GM19025 (cell line): ENCODE measurements around the gene MAP3K3.

Experiments
- ATAC-seq: cut with Tn5 transposase; IDR thresholded peaks from one replicate; pipeline ENCODE4 v1.9.1; 2021; ENCODE audit warnings: mild to moderate bottlenecking, low read depth, moderate library complexity; ENCODE audit not compliant: unreplicated experiment

Gene MAP3K3

DNA sequence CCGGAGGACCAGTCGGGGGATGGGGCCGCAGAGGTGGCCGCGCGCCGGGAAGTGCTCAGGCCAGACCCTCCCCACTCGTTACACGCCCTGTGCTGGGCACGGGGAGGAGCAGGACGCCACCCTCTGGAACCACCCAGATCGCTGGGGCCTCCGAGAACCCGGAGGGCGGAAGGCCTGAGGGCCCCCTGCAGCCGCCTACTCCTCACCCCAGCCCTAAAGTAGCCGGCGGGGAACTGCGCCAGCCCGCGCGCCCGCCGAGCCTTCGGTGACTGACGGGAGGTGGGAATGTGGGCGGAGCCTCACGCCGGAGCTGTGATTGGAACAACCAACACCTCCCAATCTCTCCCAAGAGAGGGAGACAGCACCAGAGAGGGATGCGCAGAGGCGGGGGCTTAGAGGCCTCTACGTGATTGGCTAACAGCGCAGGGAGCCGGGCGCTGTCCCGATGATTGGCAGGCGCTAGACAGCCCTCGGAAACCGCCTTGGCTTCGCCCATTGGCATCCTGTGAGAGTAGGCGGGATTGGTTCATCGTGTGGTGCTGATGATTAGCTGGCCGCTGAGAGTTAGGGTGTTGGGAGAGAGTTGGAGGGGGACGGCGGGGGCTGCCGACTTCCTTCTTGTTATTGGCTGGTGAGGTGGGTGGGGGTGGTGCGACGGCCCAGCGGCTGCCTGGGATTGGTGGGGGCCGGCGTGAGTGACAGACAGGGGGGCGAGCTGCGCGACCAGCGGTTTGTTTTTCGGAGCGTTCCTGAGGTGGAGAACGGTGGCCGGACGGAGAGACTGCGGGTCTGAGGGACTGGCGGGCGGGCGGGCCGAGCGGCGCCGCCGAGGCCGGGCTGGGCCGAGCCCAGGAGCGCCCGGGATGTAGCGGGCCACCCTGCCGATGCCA, at the start of gene MAP3K3:
MAP3K3 (plus strand) TSS at position 734 of the 890 bp plus-strand sequence. CDS start 343 bp downstream, outside the sequence.
- ATAC-seq: peak; percentile 90

GRCh38 chr17:63573634-63574033, 48.6 kb upstream of the MAP3K3 start:
- no peak for ATAC-seq

DNA sequence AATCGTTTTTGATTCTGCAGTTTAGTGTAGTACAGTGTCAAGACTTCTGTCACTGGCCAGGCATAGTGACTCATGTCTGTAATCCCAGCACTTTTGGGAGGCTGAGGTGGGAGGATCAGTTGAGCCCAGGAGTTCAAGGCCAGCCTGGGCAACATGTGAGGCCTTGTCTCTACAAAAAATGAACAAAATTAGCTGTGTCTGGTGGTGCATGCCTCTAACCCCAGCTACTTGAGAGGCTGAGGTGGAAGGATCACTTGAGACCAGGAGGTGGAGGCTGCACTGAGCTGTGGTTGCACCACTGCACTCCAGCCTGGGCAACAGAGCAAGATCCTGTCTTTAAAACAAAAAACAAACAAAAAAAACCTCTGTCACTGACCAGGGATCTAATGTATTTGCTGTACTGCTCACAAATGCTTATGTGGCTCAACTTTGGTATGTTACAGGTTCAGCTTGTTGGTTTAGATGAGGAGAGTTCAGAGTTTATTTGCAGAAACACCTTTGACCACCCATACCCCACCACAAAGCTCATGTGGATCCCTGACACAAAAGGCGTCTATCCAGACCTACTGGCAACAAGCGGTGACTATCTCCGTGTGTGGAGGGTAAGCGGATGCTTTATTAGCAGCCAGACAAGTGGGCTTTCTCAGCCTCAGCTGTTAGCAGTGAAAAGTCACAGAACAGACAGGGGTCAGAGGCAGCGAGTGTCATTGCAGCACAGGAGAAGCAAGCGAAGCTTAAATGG, 44.0 kb upstream of the MAP3K3 start:
- no peak for ATAC-seq

DNA sequence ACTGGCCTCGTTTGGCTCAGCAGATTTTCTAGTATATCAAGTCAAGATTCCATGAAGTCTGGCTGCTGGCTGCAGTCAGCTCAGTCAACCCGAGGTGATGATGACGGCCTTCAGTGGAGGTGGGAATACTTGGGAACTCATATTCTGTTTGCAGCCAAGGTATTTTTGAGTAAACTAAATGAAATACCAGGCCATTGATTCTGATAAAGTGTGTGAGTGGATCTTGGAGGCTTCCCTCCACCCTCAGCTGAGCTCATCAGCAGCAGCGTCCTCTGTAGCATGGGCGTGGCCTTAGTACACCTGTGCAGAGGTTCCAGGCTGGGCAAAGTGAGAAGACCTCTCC, 43.5 kb upstream of the MAP3K3 start:
- ATAC-seq: no peak

- no peak for ATAC-seq
Observed at GRCh38 chr17:63579633-63580032, 42.6 kb upstream of the MAP3K3 start.

DNA sequence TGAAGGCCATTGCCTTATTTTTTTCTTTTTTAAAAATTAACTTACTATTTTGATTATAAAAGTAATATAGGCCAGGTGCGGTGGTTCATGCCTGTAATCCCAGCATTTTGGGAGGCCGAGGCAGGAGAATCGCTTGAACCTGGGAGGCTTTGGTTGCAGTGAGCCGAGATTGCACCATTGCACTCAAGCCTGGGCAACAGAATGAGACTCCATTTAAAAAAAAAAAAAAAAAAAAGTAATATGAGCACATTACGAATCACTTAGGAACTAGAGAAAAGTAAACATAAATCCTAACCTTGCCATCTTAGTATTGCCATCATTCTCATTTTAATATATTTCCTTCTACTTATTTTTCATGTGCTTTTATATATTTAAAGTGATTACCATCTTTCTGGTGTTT, 34.4 kb upstream of the MAP3K3 start:
- ATAC-seq: no peak

DNA sequence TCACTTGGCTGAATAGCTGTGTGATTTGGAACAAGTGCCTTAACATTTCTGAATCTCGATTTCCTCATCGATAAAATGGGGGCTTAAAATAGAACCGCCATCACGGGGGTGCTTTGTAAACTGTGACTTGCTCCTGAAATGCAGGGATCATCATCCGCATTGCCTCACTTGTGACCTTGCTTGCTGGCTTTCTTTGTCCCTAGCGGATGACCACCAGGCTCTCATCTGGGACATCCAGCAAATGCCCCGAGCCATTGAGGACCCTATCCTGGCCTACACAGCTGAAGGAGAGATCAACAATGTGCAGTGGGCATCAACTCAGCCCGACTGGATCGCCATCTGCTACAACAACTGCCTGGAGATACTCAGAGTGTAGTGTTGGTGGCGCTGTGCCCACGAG, 33.4 kb upstream of the MAP3K3 start:
- no peak for ATAC-seq

DNA sequence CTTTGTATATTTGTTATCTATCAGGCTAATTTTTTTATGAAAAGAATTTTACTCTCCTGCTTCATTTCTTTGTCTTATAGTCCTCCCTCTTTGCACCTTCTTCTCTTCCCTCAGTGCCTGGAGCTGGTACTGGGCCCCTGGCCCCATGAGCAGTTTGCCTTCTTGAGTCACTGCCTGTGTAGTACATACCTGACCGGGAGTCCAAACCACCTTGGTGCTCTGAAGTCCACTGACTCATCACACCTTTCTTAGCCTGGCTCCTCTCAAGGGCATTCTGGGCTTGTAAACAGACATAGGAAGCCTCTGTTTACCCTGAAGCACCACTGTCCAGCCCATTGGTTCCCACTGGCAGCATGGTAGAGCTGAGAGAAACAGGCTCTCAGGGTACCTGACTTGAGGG, 32.6 kb upstream of the MAP3K3 start:
- no peak for ATAC-seq

- no peak for ATAC-seq
Observed at GRCh38 chr17:63592797-63593196, 29.4 kb upstream of the MAP3K3 start.

GRCh38 chr17:63595132-63595531, 27.1 kb upstream of the MAP3K3 start:
- no peak for ATAC-seq

DNA sequence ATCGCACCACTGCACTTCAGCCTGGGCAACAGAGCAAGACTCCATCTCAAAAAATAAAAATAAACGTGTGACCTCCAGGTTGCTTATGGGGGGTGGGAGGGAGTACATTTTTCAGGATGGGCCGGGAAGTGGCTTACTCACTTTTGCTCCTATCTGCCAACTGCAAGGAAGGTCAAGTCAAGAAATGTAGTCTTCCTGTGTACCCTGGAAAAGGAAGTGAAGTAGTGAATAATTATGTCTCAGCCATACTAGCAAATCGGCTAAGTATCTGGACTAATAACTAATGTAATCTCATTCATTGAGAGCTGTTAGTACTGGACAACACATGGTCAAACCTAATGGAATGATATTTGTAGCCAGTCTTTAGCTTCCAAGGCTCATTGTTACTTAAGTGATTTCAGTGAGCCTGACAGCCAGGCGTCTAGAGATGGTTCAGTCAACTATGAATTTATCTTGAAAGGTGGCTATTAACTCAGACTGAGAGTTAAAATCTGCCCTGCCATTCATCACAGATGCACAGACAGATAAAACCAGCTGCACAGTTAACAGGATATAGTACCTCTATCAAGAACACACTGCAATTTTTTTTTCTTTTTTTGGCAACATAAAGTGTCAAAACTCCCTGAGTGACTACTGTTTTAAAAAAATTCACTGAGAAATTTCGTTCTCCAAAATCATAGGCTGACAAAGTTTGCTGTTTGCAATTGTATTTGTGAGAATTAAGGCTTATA, 25.2 kb upstream of the MAP3K3 start:
- no peak for ATAC-seq

- ATAC-seq: no peak
Observed at GRCh38 chr17:63598281-63598680, 23.9 kb upstream of the MAP3K3 start.

GRCh38 chr17:63600569-63601438, 21.4 kb upstream of the MAP3K3 start, which contains the start of gene TACO1:
Gene TACO1, plus strand, starts transcription at chr17:63600895. Its CDS starts 189 bp downstream, at chr17:63601084.
- ATAC-seq: peak; percentile 90

DNA sequence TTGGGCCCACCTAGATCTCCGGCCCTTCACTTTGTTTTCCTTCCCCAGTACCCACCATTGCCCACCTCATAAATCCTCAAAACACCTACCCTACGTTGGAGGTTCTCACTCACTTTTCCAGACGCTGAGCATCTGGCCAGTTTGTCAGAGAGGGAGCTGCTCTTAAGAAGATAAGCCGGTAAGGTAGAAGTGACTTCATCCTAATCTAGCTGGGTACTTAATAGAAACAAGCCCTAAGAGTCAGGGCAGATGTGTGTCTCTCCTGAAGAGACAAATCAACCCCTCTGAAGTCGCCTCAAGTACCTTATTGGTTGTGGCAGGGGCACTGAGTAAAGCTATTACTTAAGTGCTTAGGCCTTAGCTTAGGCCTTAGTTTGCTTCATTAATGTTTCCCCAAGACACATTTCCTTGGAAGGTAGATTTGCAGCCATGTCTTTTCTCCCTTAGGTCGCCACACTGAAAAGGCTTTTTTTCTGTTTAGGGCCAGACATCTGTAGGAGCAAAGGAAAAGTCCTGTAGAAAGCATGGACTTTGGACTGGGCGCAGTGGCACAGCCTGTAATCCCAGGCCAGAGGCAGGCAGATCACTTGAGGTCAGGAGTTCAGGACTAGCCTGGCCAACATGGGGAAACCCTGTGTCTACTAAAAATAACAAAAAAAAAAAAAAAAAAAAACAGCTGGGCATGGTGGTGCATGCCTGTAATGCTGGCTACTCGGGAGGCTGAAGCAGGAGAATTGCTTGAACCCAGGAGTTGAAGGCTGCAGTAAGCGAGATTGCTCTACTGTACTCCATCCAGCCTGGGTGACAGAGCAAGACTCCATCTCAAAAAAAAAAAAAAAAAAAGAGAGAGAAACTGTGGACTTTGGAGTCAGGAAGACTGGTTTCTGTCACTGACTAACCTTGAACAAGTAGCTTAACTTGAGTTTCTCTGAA, 20.5 kb upstream of the MAP3K3 start:
- ATAC-seq: no peak

DNA sequence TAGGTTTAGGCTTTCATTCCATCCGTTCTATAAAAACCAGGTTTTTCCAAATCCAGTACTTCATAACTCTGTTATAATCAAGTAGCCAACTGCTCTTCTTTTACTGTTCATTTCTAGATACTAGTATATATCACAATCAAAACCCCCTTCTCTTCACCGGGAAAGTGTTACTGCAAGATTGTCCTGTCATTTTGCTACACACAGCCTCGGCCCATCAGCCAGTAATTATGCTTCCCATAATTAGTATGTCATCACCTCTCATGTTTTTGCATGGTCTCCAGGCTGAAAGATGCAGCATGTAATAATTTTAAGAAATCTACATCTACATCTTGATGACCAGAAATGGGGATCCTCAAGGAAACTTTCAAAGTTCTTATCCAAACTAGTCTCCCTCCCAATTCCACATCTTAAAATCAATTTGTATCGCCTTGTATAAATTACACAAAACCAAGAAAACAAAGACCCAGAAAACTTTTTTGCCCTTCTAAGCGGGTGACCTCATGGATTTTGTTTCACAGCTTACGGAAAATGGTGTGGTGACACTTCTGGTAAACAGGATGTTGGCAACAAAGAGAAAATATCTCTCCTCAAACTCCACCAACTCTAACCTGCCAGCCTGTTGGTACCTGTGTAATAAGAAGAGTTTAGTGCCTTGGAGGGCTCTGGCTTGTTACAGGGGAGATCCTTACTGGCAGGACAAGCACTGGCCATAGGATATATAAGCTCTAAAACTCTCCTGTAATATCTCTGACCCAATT, 12.2 kb upstream of the MAP3K3 start:
- no peak for ATAC-seq

GRCh38 chr17:63610854-63611253, 11.4 kb upstream of the MAP3K3 start:
- no peak for ATAC-seq

DNA sequence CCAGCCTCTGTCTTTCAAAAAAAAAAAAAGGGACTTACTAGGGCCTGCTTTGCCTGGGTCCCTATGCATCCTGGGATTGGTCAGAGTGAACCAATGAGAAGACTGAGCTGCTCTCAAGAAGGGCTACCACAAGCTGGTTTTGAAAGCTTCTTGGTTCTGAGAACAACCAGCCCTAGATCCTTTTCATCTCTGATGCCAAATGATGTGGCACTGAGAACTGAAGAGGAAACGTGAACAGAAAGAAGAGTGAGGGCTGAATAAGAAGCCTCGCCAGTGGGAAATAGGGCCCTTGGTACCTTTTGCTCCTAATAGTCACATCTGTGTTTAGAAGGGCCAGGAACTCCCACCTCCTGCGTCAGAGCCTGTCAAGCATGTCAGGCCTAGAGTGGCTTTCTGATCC, 10.9 kb upstream of the MAP3K3 start:
- ATAC-seq: no peak

DNA sequence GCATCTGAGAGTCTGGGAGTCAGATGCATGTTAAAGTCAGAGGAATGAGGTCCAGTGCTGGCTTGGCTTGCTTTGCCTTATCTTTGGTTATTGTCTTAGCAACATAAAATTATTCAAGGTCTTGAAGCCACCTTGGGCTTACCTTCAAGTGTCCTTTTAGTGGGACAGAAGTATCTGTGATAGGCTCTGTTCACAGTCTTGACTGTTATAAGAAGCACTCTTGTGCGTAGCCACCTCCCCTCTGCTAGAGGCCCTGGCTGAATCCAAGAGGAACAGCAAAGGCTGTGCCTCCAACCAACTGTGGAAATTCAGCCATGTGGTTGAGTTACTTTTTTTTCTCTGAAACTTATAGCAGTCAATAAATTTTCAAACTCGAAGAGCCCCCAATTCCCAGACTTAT, 8.6 kb upstream of the MAP3K3 start:
- no peak for ATAC-seq
